Adrenal gland (tissue), 12 donors: ENCODE results near the gene CASTOR1. TPM values are rescaled to one million over a fixed set of nuclear protein-coding genes. Genes with fewer than 3 reads are reported as not detected.

Source experiments
- DNase-seq, 7 donors: peaks; one replicate each; pipeline ENCODE4 v3.0.0-alpha.2; 2019 to 2020
- H3K27ac ChIP-seq, 5 donors: fragments of 200-600 bp; sonication (generic) in 4 of 5; 1 replicate in 3 of 5; 2 replicates in 2 of 5; pipeline versions ENCODE4 v1.5.1 to v1.8.0; 2016 to 2020; ENCODE audit warnings: mild to moderate bottlenecking in 1 of 5
- H3K27me3 ChIP-seq: fragments of 200-600 bp; 2 replicates; pipeline ENCODE4 v1.8.0; 2021
- H3K36me3 ChIP-seq, 2 donors: fragments of 200-600 bp; replicated peaks in 1 of 2; 1 replicate in 1 of 2; 2 replicates in 1 of 2; pipeline versions ENCODE4 v1.5.1 to v1.8.0; 2018 to 2022
- H3K4me1 ChIP-seq, 2 donors: fragments of 200-600 bp; replicated peaks in 1 of 2; 1 replicate in 1 of 2; 2 replicates in 1 of 2; pipeline versions ENCODE4 v1.5.1 to v1.8.0; 2018 to 2021
- H3K4me3 ChIP-seq, 4 donors: fragments of 200-600 bp; sonication (generic) in 3 of 4; one replicate each; pipeline ENCODE4 v1.5.1; 2016 to 2018
- H3K9me3 ChIP-seq, 3 donors: fragments of 200-600 bp; sonication (generic) in 1 of 3; replicated peaks in 1 of 3; 1 replicate in 2 of 3; 2 replicates in 1 of 3; pipeline versions ENCODE4 v1.5.1 to v1.8.0; 2016 to 2021
- CTCF ChIP-seq, 6 experiments: fragments of 450-650 bp in 4 of 6; fragments of 200-600 bp in 2 of 6; sonication (generic) in 1 of 6; IDR thresholded peaks; 1 replicate in 5 of 6; 2 replicates in 1 of 6; pipeline versions ENCODE4 v1.5.1 to v1.8.0; 2016 to 2021; ENCODE audit warnings: antibody characterized with exemption in 6 of 6, mild to moderate bottlenecking in 2 of 6, moderate library complexity in 1 of 6
- POLR2A ChIP-seq, 2 donors: fragments of 450-650 bp; IDR thresholded peaks; one replicate each; pipeline ENCODE4 v1.6.1; 2017; ENCODE audit warnings: antibody characterized with exemption in 2 of 2, mild to moderate bottlenecking in 2 of 2, moderate library complexity in 1 of 2
- WGBS, 4 donors: extraction: QIAGEN DNeasy Blood & Tissue Kit in 2 of 4; methylation state at CpG; one replicate each; pipeline versions ENCODE4 v1.1.5 to v1.1.7; 2013 to 2017; 5-methylcytosine and 5-hydroxymethylcytosine counted together
- intact Hi-C, 2 donors: fragments of 100-400 bp; cut with DNase I; formaldehyde crosslinking; loops; one replicate each; pipeline versions ENCODE4 v1.14.1 to v1.15.0; 2022 to 2023
- polyA plus RNA-seq, 3 donors: library from polyadenylated mRNA; stranded (reverse); fragments of 200-250 nt in 2 of 3; fragments of 350-450 nt in 1 of 3; fragmentation: Illumina TruSeq in 1 of 3; extraction: RNeasy Lipid Tissue Mini Kit (QIAGEN cat#74804) in 1 of 3; gene quantifications; one replicate each; pipeline ENCODE4 v1.2.3, GENCODE V29; 2013 to 2014
- total RNA-seq, 9 donors: library from RNA; depleted of rRNA in 4 of 9; stranded (reverse); fragments of >200 nt in 4 of 9; fragments of 120-200 nt in 1 of 9; fragmentation: NEBNext Ultra II Directional in 1 of 9; extraction: Animal tissue kit (Norgen Biotek cat#: 25700) in 1 of 9; gene quantifications; one replicate each; pipeline versions ENCODE4 v1.1.0 to v1.2.4, GENCODE V29; 2013 to 2023
- donor health status: healthy with polysubstance abuse.
- donor health status: Bipolar disorder and iron deficiency.
- donor health status: DM: yes; HTN: yes; CAD: no.
- donor health status: DM: no; HTN: no; CAD: no.
- donor health status: DM: no; HTN: no; CAD: no.
- donor health status: DM: yes; HTN: yes; CAD: no.

CASTOR1 gene
- total and polyA plus RNA-seq, 12 donors: 2.4 to 20.1 (median 15.0) TPM

DNA sequence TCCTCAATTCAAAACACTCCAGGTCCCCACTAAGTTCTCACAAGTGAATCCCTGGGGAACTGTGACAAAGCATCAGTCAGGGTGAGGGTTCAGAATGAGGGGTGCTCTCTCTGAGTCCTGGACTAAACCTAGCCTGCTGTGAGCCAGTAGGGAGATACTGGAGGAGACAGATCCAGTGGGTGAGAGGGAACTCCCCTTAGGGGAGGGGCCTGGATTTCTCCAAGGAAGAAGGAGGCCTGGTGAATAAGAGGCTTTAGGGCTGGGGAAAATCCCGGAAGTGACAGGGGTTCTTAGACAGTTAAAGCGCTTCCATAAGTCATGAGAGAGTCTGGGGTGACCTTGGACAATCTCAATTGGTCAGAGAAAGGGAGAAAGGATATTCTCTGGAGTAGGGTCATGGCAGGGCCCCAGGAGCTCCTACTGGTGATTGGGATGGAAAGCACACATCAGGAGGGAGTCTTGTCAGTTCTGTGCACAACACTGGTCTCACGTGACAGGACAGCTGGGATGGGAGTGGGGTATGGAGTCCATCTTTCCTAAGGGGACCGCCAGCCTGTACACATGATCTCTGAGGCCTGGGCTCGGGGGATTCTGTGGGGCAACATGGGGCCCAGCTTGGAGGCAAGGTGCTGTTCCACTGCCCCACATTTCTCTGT is 35.9 kb upstream of the CASTOR1 start:
- H3K4me3 ChIP-seq: peak overlapping the region in 3 of 4 donors; percentile 60 to 92 (median 66)
- no peaks in the 10 kb centered on the region for H3K36me3 ChIP-seq
- 31 to 49% (median 41%) methylated on average over 4 to 5 of the region's 5 CpGs for WGBS, 4 donors
- peaks cover 34 to 63% of the 10 kb centered on the region in 2 donors for H3K4me1 ChIP-seq
- H3K27ac ChIP-seq: peak overlapping the region; percentile 35 to 91 (median 81)
- no peaks in the 10 kb centered on the region for H3K27me3 ChIP-seq
- peak; percentile 60 to 86 (median 78) for DNase-seq
- intact Hi-C loops: loop anchor here in 1 of 2 donors (5.0 kb wide), 1 partner anchor 38 kb away; the partner anchor contains the start of gene CASTOR1
- H3K9me3 ChIP-seq: no peaks in the 10 kb centered on the region
- TF ChIP-seq CTCF (IDR thresholded peaks at IDR 0.05) (no peak), POLR2A (IDR thresholded peaks at IDR 0.05) (peak in 1 of 2 donors; percentile 43)

GRCh38 chr22:30324014-30324730 is 34.9 kb upstream of the CASTOR1 start:
- Histone ChIP-seq H3K36me3 (no peaks in the 10 kb centered on the region), H3K4me1 (peaks cover 34 to 73% of the 10 kb centered on the region in 2 donors), H3K4me3 (peak overlapping the region in 1 of 4 donors; percentile 92), H3K27me3 (no peaks in the 10 kb centered on the region), H3K9me3 (no peaks in the 10 kb centered on the region), H3K27ac (peak overlapping the region; percentile 35 to 91 (median 81))
- intact Hi-C loops: no loop called here
- no peak for DNase-seq
- 31 to 38% (median 36%) methylated on average over 7 to 8 of the region's 8 CpGs for WGBS, 4 donors
- no peak for TF ChIP-seq CTCF (IDR thresholded peaks at IDR 0.05)

DNA sequence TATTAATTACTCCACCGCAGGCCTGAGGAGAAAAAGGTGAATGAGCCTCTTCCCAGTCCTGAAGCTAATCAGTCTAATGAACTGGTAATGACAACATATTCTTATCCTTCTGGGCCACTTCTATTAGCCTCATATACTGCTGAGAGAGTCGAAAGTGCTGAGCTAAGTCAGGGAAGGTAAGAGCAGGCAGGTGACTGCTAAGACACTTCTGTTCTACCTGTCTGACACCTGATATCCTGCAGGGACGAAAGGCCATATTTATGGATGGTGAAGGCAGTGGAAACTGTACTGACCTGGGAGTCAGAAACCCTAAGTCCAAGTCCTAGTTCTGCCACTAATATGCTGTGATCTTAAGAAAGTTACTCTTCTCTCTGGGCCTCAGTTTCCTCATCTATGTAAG is 33.9 kb upstream of the CASTOR1 start:
- H3K9me3 ChIP-seq: no peaks in the 10 kb centered on the region
- no peak overlapping the region for H3K27ac ChIP-seq
- H3K4me1 ChIP-seq: peaks cover 35 to 83% of the 10 kb centered on the region in 2 donors
- no peak for DNase-seq
- H3K36me3 ChIP-seq: no peaks in the 10 kb centered on the region
- TF ChIP-seq POLR2A (IDR thresholded peaks at IDR 0.05) (no peak), CTCF (IDR thresholded peaks at IDR 0.05) (no peak)
- intact Hi-C loops: no loop called here
- H3K4me3 ChIP-seq: no peak overlapping the region
- WGBS, 4 donors: 92 to 100% (median 94%) methylated on average over 3 of the region's 3 CpGs
- no peaks in the 10 kb centered on the region for H3K27me3 ChIP-seq

GRCh38 chr22:30321461-30321860 is 32.2 kb upstream of the CASTOR1 start:
- no peak for DNase-seq
- no peaks in the 10 kb centered on the region for H3K27me3 ChIP-seq
- WGBS, 4 donors: 63 to 83% (median 71%) methylated on average over 2 of the region's 2 CpGs
- H3K4me1 ChIP-seq: peaks cover 46 to 94% of the 10 kb centered on the region in 2 donors
- H3K4me3 ChIP-seq: no peak overlapping the region
- TF ChIP-seq POLR2A (IDR thresholded peaks at IDR 0.05) (no peak), CTCF (IDR thresholded peaks at IDR 0.05) (no peak)
- intact Hi-C loops: no loop called here
- H3K9me3 ChIP-seq: no peaks in the 10 kb centered on the region
- H3K36me3 ChIP-seq: no peaks in the 10 kb centered on the region
- H3K27ac ChIP-seq: peak overlapping the region in 1 of 5 donors; percentile 17
